GM19238 (cell line): ENCODE results near the gene ADD1.

ENCODE experiments used
- DNase-seq: peaks from one replicate; pipeline ENCODE4 v3.0.0; 2011; ENCODE audit warnings: low spot score; ENCODE audit not compliant: insufficient read length

ADD1 gene

GRCh38 chr4:2843263-2843940, at the start of gene ADD1:
Gene ADD1 (plus strand): TSS chr4:2843844. CDS start chr4:2875916, 32,072 bp downstream.
- peak; percentile 96 for DNase-seq

- DNase-seq, result no peak
Measured at GRCh38 chr4:2794486-2795299, 49.0 kb upstream of the ADD1 start.

- no peak for DNase-seq
Measured at GRCh38 chr4:2795300-2795892, 48.2 kb upstream of the ADD1 start.

GRCh38 chr4:2795893-2796848, 47.5 kb upstream of the ADD1 start:
- no peak for DNase-seq

GRCh38 chr4:2796849-2797544, 46.6 kb upstream of the ADD1 start:
- no peak for DNase-seq

GRCh38 chr4:2797545-2798305, 45.9 kb upstream of the ADD1 start:
- no peak for DNase-seq

- no peak for DNase-seq
Measured at GRCh38 chr4:2798399-2799223, 45.0 kb upstream of the ADD1 start.

- DNase-seq, result no peak
Measured at GRCh38 chr4:2799224-2799911, 44.3 kb upstream of the ADD1 start.

- no peak for DNase-seq
Measured at GRCh38 chr4:2799971-2800690, 43.5 kb upstream of the ADD1 start.

GRCh38 chr4:2800691-2801596, 42.7 kb upstream of the ADD1 start:
- no peak for DNase-seq

GRCh38 chr4:2802618-2803531, 40.8 kb upstream of the ADD1 start:
- no peak for DNase-seq

GRCh38 chr4:2803624-2804448, 39.8 kb upstream of the ADD1 start:
- no peak for DNase-seq

- no peak for DNase-seq
Measured at GRCh38 chr4:2804449-2804972, 39.1 kb upstream of the ADD1 start.

GRCh38 chr4:2804973-2805501, 38.6 kb upstream of the ADD1 start:
- no peak for DNase-seq
